Mesodermal cell (in vitro differentiated cells): ENCODE data around the gene AKR7A3.

ENCODE experiments used
- H3K27ac ChIP-seq: 2 replicates; pipeline ENCODE4 v1.7.0; 2013; ENCODE audit warnings: mild to moderate bottlenecking, low read depth, low read length, moderate library complexity; ENCODE audit not compliant: severe bottlenecking
- H3K36me3 ChIP-seq: 2 replicates; pipeline ENCODE4 v1.7.1; 2013; ENCODE audit warnings: mild to moderate bottlenecking, low read length, moderate library complexity; ENCODE audit not compliant: control insufficient read depth, insufficient read depth
- H3K4me1 ChIP-seq: one replicate; pipeline ENCODE4 v1.7.1; 2013; ENCODE audit warnings: mild to moderate bottlenecking, low read length; ENCODE audit not compliant: insufficient read depth, control insufficient read depth, poor library complexity, severe bottlenecking
- H3K4me3 ChIP-seq: 2 replicates; pipeline ENCODE4 v1.7.0; 2013; ENCODE audit warnings: low read length, control low read depth, mild to moderate bottlenecking; ENCODE audit not compliant: insufficient read depth, poor library complexity, severe bottlenecking; ENCODE audit errors: extremely low read depth
- H3K9me3 ChIP-seq: 2 replicates; pipeline ENCODE4 v1.7.1; 2013; ENCODE audit warnings: mild to moderate bottlenecking, low read length, moderate library complexity; ENCODE audit not compliant: control insufficient read depth
- WGBS, 2 experiments: methylation state at CpG; one replicate each; pipeline ENCODE4 v1.1.5; 2013; ENCODE audit warnings: missing lambda C conversion rate in 2 of 2; ENCODE audit not compliant: insufficient coverage in 2 of 2; 5-methylcytosine and 5-hydroxymethylcytosine counted together

Gene AKR7A3

DNA sequence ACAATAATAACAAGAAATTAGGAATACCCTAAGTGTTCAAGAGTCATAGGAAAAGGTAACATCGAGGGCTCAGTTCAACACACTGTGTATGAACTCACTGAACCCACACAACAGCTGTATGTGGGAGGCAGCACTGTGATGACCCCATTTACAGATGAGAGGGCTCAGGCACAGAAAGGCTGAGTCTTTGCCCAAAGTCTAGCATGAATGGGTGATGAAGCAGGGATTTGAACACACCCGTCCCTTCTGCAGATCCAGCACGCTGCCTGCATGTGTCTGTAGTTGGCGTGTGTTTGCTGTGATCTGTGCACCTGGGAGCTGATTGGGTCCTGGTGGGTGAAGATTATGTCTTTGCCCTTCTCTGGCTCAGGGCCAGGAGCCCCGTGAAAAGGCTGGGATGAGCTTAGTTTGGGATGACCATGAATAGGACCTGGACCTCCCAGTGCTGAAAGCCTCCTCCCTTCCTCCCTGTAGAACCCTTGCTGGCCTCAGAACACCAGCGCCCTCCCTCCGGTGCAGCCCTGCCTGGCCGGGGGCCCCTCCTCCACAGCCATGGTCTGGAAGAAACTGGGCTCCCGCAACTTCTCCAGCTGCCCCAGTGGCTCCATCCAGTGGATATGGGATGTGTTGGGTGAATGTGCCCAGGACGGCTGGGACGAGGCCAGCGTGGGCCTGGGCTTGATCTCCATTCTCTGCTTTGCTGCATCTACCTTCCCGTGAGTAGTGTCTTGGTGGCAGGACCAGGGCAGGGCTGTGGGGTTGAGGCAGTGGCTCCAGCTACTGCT is 28.7 kb upstream of the AKR7A3 start:
- Histone ChIP-seq H3K4me1 (peaks cover 16% of the 10 kb centered on the region), H3K9me3 (no peaks in the 10 kb centered on the region), H3K27ac (no peak overlapping the region), H3K4me3 (no peak overlapping the region), H3K36me3 (peaks cover 47% of the 10 kb centered on the region)
- WGBS, 2 experiments = 87 to 92% methylated on average over 9 to 12 of the region's 13 CpGs

GRCh38 chr1:19315378-19316198 is 27.0 kb upstream of the AKR7A3 start:
- Histone ChIP-seq H3K9me3 (no peaks in the 10 kb centered on the region), H3K27ac (peak overlapping the region; percentile 29), H3K4me3 (no peak overlapping the region), H3K36me3 (peaks cover 39% of the 10 kb centered on the region), H3K4me1 (peaks cover 20% of the 10 kb centered on the region)
- WGBS, 2 experiments = 80% methylated on average over 10 to 13 of the region's 17 CpGs

- Histone ChIP-seq H3K9me3 (no peaks in the 10 kb centered on the region), H3K4me1 (peaks cover 21% of the 10 kb centered on the region), H3K27ac (no peak overlapping the region), H3K4me3 (no peak overlapping the region), H3K36me3 (peaks cover 35% of the 10 kb centered on the region)
- 93 to 98% methylated on average over 5 to 6 of the region's 10 CpGs for WGBS, 2 experiments
Measured at GRCh38 chr1:19313961-19314882, 25.7 kb upstream of the AKR7A3 start.

DNA sequence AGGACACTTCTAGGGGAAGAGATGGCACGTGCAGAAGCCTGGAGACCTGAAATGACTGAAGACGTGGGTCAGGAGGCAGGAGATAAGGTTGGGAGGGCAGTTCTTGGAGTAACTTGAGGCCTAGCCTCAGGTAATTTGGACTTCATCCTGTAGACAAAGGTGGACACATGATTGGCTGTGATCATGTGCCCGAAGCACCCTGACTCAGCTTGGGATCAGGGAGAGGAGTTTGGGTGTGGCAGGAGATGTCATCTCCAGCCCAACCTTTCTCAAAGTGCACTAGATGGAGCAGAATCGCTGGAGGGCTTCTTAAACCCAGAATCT is 25.0 kb upstream of the AKR7A3 start:
- Histone ChIP-seq H3K9me3 (no peaks in the 10 kb centered on the region), H3K4me3 (no peak overlapping the region), H3K4me1 (peaks cover 21% of the 10 kb centered on the region), H3K27ac (no peak overlapping the region), H3K36me3 (peaks cover 33% of the 10 kb centered on the region)
- 83 to 100% methylated on average over 4 of the region's 4 CpGs for WGBS, 2 experiments

DNA sequence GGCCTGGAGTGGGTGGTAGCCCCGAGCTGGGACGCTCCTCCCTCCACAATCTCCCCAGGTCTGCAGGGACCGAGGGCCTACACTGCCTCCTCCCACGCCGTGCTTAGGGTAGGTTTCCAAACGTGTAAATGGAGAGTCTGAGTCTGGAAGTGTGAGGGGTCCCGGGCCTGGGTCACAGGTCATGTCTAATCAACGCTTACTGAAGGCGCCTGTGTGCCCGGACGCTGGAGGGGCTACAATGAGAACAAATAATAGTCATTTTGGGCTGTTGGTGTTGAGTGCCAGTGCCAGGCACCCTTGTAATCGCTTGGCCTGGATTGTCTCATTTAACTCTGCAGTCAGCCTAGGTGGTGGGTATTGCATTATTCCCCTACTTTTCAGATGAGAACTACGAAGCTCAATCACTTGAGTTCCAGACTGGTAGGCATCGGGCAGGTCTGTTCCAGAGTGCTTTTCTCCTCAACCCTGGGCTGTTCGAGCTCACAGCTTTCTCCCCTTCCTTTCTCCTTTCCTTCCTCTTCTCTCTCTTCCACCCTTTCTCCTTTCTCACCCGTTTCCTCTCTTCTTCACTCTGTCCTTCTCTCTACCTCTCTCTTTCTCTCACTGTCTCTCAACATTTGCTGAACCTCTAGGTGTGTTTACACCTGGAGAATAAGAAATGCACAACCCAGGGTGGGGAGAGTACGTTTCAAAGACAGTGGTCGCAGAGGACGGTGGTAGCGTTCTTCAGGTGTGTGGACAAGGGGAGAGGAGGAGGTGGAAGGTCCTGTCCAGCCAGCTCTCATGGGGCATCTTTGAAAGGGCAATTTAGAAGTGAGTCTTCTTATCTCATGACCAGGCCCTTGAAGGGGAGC is 24.4 kb upstream of the AKR7A3 start:
- H3K9me3 ChIP-seq = no peaks in the 10 kb centered on the region
- WGBS, 2 experiments = 57 to 61% methylated on average over 13 to 20 of the region's 20 CpGs
- peaks cover 21% of the 10 kb centered on the region for H3K4me1 ChIP-seq
- peaks cover 34% of the 10 kb centered on the region for H3K36me3 ChIP-seq
- peak overlapping the region; percentile 84 for H3K4me3 ChIP-seq
- H3K27ac ChIP-seq = peak overlapping the region; percentile 77

DNA sequence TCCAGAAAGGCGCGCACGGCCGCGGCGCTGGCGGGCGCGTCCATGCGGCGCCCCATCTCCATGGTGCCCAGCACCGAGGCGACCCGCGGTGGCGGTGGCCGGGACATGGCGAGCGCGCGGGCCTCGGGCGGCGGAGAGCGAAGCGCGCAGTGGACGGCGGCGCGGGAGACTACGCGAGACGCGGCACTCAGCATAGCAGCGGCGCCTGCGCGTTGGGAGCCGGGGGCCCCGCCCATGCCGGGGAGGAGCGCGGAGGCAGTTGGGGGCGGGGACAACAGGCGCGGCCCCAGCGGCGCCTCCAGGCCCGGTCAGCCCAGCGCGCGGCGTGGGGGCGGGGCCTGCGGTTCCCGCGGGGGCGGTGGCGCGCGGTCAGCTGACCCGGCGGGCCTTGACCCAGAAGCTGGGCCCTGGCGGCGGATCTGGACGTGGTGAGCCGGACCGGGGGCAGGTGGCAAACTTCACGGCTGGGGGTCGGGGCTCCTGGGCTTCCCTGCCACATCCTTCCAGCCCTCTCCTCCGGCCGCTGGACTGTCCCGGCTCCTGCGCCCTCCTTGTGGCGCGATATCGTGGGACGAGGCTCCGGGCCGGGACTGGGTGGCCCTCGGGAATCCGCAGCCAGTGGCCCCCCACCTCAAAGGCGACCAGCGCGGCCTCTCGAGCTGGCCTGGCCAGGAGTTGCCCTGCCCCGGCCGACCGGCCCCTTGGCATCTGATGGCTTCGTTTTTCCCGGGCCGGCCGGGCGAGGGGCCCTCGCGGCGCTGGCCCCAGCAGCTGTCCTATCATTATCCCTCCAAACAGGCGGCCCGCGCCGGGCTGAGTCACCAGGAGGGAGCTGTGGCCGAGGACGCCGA is 23.6 kb upstream of the AKR7A3 start, which contains the start of the genes AKR7A2 and SLC66A1:
Gene AKR7A2 (minus strand): TSS at position 214 of the 851 bp plus-strand sequence. CDS start 20 bp downstream, at position 194.
Gene SLC66A1 (plus strand): TSS at position 396 of the 851 bp plus-strand sequence. CDS start 5,352 bp downstream, outside the sequence.
- Histone ChIP-seq H3K4me3 (peak within 1 kb of the TSS; percentile 84), H3K4me1 (peaks cover 21% of the 10 kb centered on the region), H3K27ac (peak within 1 kb of the TSS; percentile 77), H3K9me3 (no peaks in the 10 kb centered on the region), H3K36me3 (peaks cover 34% of the 10 kb centered on the region)
- 0% methylated on average over 59 to 85 of the region's 105 CpGs for WGBS, 2 experiments

DNA sequence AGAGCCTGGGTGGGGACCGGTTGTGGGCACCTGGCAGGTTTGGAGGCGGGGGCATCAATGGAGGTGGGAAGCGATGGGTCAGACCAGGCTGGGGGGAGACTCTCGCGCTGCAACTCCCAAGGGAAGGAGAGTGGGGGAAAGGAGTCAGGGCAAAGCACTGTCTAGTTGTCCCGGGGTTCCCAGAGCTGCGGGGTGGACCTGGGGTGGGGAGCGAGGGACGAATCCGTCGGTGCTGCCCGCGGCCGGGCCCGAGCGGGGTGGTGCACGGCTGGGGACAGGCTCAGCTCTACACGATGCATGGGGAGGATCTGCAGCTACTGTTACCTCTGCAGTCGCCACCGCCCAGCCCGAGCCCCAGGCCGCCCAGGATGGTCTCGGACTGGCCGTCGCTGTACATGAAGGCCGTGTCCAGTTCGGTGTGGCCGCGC is 22.9 kb upstream of the AKR7A3 start:
- Histone ChIP-seq H3K4me1 (peaks cover 21% of the 10 kb centered on the region), H3K36me3 (peaks cover 38% of the 10 kb centered on the region), H3K9me3 (no peaks in the 10 kb centered on the region), H3K4me3 (peak overlapping the region; percentile 84), H3K27ac (peak overlapping the region; percentile 41)
- WGBS, 2 experiments = 0 to 1% methylated on average over 28 to 29 of the region's 29 CpGs

DNA sequence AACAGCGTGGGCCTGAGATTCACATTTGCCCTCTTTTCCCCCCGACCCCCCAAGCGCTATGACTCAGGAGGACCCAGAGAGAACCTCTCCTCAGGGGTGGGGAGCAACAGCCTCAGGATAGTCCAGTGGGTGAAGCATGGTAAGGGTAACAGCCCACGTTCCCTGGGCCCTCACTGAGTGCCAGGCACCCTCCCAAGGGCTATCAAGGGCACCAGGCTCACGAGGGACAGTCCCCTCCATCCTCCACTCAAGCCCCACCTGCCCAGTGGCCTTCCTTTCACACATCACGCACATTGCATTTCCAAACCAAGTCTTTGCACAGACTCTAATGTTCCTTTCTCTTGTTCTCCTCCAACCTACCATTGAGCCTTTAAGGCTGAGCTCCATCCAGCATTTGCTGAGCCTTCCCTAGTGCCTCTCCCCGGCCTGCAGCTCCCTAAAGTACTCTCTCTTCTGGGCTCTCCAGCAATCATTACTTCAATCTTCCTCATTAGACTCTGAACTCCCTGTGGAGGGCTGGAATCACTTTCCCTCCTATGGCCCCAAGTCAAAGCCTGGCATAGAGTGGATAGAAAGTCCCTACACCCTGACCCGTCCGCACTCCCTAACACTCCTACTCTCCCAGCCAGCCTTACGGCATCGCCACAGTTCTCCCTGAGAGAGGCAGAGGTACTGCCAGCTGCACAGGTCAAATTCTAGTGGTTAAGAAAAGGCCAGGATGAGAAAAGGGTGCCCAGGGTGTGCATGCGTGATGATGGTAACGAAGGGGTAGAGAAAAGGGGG is 22.3 kb upstream of the AKR7A3 start:
- Histone ChIP-seq H3K9me3 (no peaks in the 10 kb centered on the region), H3K36me3 (peaks cover 39% of the 10 kb centered on the region), H3K4me1 (peaks cover 19% of the 10 kb centered on the region), H3K4me3 (peak overlapping the region; percentile 84), H3K27ac (no peak overlapping the region)
- WGBS, 2 experiments = 59 to 62% methylated on average over 8 of the region's 13 CpGs
